Stimulated activated CD4-positive, alpha-beta T cell treated with anti-CD3 and anti-CD28 coated beads, Interleukin-1b, Interleukin-23, amount 100 ng/mL, for 48 hours (primary cell): ENCODE data around the gene TRIM47.

Source experiments
- DNase-seq: peaks from one replicate; pipeline ENCODE4 v3.0.0-alpha.2; 2020

TRIM47 gene

GRCh38 chr17:75845058-75845711, 33.2 kb downstream of the TRIM47 start:
- DNase-seq: peak; percentile 79

- DNase-seq: no peak
These were observed 33.8 kb downstream of the TRIM47 start for GRCh38 chr17:75844530-75845057.

- DNase-seq: peak; percentile 54
These were observed 34.5 kb downstream of the TRIM47 start, which contains the start of gene UNC13D for GRCh38 chr17:75843577-75844529. TSS of gene UNC13D (minus strand) at chr17:75844404. CDS start at chr17:75844337, 67 bp downstream.

GRCh38 chr17:75842963-75843576, 35.3 kb downstream of the TRIM47 start:
- DNase-seq: no peak

GRCh38 chr17:75842411-75842810, 36.0 kb downstream of the TRIM47 start:
- no peak for DNase-seq

- no peak for DNase-seq
These were observed 37.6 kb downstream of the TRIM47 start for GRCh38 chr17:75840799-75841164.

- no peak for DNase-seq
These were observed 38.2 kb downstream of the TRIM47 start for GRCh38 chr17:75839942-75840798.

- DNase-seq: no peak
These were observed 40.0 kb downstream of the TRIM47 start for GRCh38 chr17:75838410-75838809.

- no peak for DNase-seq
These were observed 40.5 kb downstream of the TRIM47 start for GRCh38 chr17:75837899-75838298.

GRCh38 chr17:75836605-75837004, 41.8 kb downstream of the TRIM47 start:
- DNase-seq: no peak

GRCh38 chr17:75835654-75835987, 42.8 kb downstream of the TRIM47 start:
- no peak for DNase-seq

GRCh38 chr17:75834928-75835653, 43.3 kb downstream of the TRIM47 start:
- DNase-seq: no peak

GRCh38 chr17:75834279-75834920, 44.0 kb downstream of the TRIM47 start:
- no peak for DNase-seq

- DNase-seq: no peak
These were observed 45.6 kb downstream of the TRIM47 start for GRCh38 chr17:75832652-75833400.

- peak; percentile 49 for DNase-seq
These were observed 46.2 kb downstream of the TRIM47 start for GRCh38 chr17:75832164-75832651.

- no peak for DNase-seq
These were observed 47.3 kb downstream of the TRIM47 start for GRCh38 chr17:75831032-75831571.

GRCh38 chr17:75830164-75831031, 48.0 kb downstream of the TRIM47 start:
- DNase-seq: peak; percentile 33

- no peak for DNase-seq
These were observed 48.6 kb downstream of the TRIM47 start for GRCh38 chr17:75829747-75830146.

- DNase-seq: no peak
These were observed 49.6 kb downstream of the TRIM47 start for GRCh38 chr17:75828741-75829140.
